ENCODE results near the gene LPXN.

- TF ChIP-seq EZH2phosphoT487 (IDR thresholded peaks at IDR 0.05; ENCODE audit: low read length) (no peak), CTCF (IDR thresholded peaks at IDR 0.05; ENCODE audit: low read length) (no peak)
These were observed 68.3 kb downstream of the LPXN start for GRCh38 chr11:58507355-58507754.

Measured in MM.1S (cell line).